ENCODE data around the gene DIS3L2.

- no peak for TF ChIP-seq POLR2A (IDR thresholded peaks at IDR 0.05)
- TF ChIP-seq, protein P1, sequence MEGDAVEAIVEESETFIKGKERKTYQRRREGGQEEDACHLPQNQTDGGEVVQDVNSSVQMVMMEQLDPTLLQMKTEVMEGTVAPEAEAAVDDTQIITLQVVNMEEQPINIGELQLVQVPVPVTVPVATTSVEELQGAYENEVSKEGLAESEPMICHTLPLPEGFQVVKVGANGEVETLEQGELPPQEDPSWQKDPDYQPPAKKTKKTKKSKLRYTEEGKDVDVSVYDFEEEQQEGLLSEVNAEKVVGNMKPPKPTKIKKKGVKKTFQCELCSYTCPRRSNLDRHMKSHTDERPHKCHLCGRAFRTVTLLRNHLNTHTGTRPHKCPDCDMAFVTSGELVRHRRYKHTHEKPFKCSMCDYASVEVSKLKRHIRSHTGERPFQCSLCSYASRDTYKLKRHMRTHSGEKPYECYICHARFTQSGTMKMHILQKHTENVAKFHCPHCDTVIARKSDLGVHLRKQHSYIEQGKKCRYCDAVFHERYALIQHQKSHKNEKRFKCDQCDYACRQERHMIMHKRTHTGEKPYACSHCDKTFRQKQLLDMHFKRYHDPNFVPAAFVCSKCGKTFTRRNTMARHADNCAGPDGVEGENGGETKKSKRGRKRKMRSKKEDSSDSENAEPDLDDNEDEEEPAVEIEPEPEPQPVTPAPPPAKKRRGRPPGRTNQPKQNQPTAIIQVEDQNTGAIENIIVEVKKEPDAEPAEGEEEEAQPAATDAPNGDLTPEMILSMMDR (IDR thresholded peaks at IDR 0.05): no peak
These were observed 123.7 kb downstream of the DIS3L2 start for GRCh38 chr2:232085164-232085563.
